T-cell (primary cell): Measurements from ENCODE around the gene OCLN. TPM values are rescaled to one million over a fixed set of nuclear protein-coding genes. Genes with fewer than 3 reads are reported as not detected.
"Not testable (repeated sequence)": the region's sequence is repeated elsewhere in the genome, so short reads cannot be mapped to it uniquely, and the experiment has no call there.

Source experiments
- ATAC-seq, 4 experiments: fragments of 200-7000 bp in 3 of 4; fragments of 150-1000 bp in 1 of 4; cut with Tn5 transposase; replicated peaks in 1 of 4; 1 replicate in 3 of 4; 2 replicates in 1 of 4; pipeline ENCODE4 v1.10.0; 2021; ENCODE audit warnings: moderate library complexity in 3 of 4, mild to moderate bottlenecking in 2 of 4, moderate number of reproducible peaks in 1 of 4
- CTCF ChIA-PET, 2 donors: fragments of 300-600 bp; sonication (Branson Sonifier 250); formaldehyde crosslinking; loops; one replicate each; lab custom pipeline; 2022; ENCODE audit warnings: antibody characterized with exemption in 2 of 2; lab: Charles Lee
- POLR2A ChIA-PET, 2 donors: fragments of 300-600 bp; sonication (Branson Sonifier 250); formaldehyde crosslinking; loops; one replicate each; lab custom pipeline; 2022; ENCODE audit warnings: antibody characterized with exemption in 2 of 2; lab: Charles Lee
- DNase-seq, 35 experiments: peaks; one replicate each; pipeline versions ENCODE4 v3.0.0 to v3.0.0-alpha.2; 2013 to 2023
- H3K27ac ChIP-seq: one replicate; pipeline ENCODE4 v1.5.1; 2013; ENCODE audit warnings: low read length
- H3K27me3 ChIP-seq, 2 experiments: replicated peaks in 1 of 2; 1 replicate in 1 of 2; 2 replicates in 1 of 2; pipeline versions ENCODE4 v1.6.1 to v1.7.0; 2013; ENCODE audit warnings: low read length in 1 of 2, mixed read lengths in 1 of 2; ENCODE audit not compliant: control insufficient read depth in 2 of 2, insufficient read depth in 2 of 2; ENCODE audit errors: extremely low read depth in 1 of 2
- H3K36me3 ChIP-seq, 2 donors: 1 replicate in 1 of 2; 2 replicates in 1 of 2; pipeline versions ENCODE4 v1.6.1 to v1.7.0; 2013; ENCODE audit warnings: low read length in 1 of 2; ENCODE audit not compliant: control insufficient read depth in 2 of 2, insufficient read depth in 1 of 2; ENCODE audit errors: extremely low read depth in 1 of 2
- H3K4me1 ChIP-seq, 2 experiments: 1 replicate in 1 of 2; 2 replicates in 1 of 2; pipeline versions ENCODE4 v1.6.1 to v1.7.0; 2013; ENCODE audit warnings: low read length in 2 of 2, mixed read lengths in 1 of 2; ENCODE audit not compliant: insufficient read depth in 2 of 2, control insufficient read depth in 1 of 2; ENCODE audit errors: extremely low read depth in 1 of 2
- H3K4me3 ChIP-seq, 2 donors: 1 replicate in 1 of 2; 2 replicates in 1 of 2; pipeline versions ENCODE4 v1.5.1 to v1.7.0; 2013; ENCODE audit warnings: mild to moderate bottlenecking in 2 of 2, low read length in 1 of 2, moderate library complexity in 1 of 2; ENCODE audit not compliant: control insufficient read depth in 1 of 2; ENCODE audit errors: extremely low read depth in 1 of 2
- H3K9me3 ChIP-seq: 2 replicates; pipeline ENCODE4 v1.7.0; 2013
- H3K27ac Mint-ChIP-seq, 2 donors: one replicate each; pipeline ENCODE4 v1.8.0; 2020 to 2021; ENCODE audit warnings: mild to moderate bottlenecking in 2 of 2, mixed read lengths in 2 of 2
- H3K27me3 Mint-ChIP-seq, 2 donors: one replicate each; pipeline ENCODE4 v1.8.0; 2021 to 2022; ENCODE audit warnings: mixed read lengths in 2 of 2
- H3K36me3 Mint-ChIP-seq: one replicate; pipeline ENCODE4 v1.8.0; 2021; ENCODE audit warnings: mixed read lengths
- H3K4me1 Mint-ChIP-seq, 3 donors: one replicate each; pipeline ENCODE4 v1.8.0; 2020 to 2022; ENCODE audit warnings: mixed read lengths in 3 of 3, mild to moderate bottlenecking in 1 of 3
- H3K4me3 Mint-ChIP-seq, 3 donors: one replicate each; pipeline ENCODE4 v1.8.0; 2020 to 2022; ENCODE audit warnings: mild to moderate bottlenecking in 3 of 3, mixed read lengths in 3 of 3, moderate library complexity in 3 of 3
- H3K9me3 Mint-ChIP-seq, 3 donors: one replicate each; pipeline ENCODE4 v1.8.0; 2020 to 2022; ENCODE audit warnings: mixed read lengths in 3 of 3
- WGBS: methylation state at CpG from one replicate; pipeline ENCODE4 v1.1.5; 2013; ENCODE audit warnings: missing lambda C conversion rate; ENCODE audit not compliant: insufficient coverage; 5-methylcytosine and 5-hydroxymethylcytosine counted together
- total RNA-seq, 35 experiments: library from RNA in 6 of 35; stranded (reverse) in 6 of 35; fragments of 120-200 nt in 1 of 35; gene quantifications; one replicate each; pipeline versions ENCODE4 v1.2.1 to v1.2.4 and lab custom pipeline; 2013 to 2026

OCLN gene
- total RNA-seq, 5 donors from 2014 or later (not counting 1 experiment from before 2014, with no cell fraction given), result 1.1 to 9.0 (median 4.2) TPM

DNA sequence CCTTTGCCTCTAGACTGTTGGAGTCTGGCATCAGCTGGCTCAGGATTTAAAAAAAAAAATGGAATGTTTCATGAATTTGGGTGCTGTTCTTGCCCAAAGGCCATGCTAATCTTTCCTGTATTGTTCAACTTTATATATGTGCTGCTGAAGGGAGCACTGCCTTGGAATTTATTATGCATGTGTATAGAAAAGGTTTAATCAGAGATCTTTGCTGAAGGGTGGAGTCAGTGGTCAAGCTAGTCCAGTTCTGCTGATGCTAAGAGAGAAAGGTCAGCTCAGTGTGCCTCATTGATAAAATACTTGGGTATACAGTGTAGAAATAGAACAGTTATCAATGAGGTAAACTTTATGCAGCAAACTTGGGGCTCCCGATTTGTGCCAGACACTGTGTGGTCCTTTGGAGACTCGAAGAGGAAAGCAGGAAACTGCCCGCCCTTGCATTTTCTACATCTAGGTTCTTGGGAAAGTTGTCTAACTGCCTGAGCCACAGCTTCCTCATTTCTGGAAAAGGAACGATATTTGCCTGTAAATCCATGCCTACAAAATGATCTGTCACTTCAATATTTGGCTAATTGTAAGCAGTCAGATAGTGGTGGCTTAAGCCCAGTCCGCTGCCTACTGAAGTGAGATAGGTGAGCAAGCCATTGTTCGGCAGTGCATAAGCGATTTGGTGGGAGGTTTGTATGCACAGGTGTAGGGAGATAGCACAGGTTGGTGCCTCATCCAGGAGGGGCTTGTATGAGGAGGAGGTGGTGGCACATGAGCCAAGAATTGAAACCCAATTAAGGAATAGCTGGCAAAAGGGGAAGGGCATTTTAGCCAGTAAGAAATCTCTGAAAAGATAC lies 38.2 kb downstream of the OCLN start:
- H3K27me3 Mint-ChIP-seq, result peaks cover 12 to 22% of the 10 kb centered on the region in 2 donors
- H3K27ac Mint-ChIP-seq, result no peak overlapping the region
- no peak overlapping the region for H3K4me3 Mint-ChIP-seq
- no peaks in the 10 kb centered on the region for H3K4me1 Mint-ChIP-seq
- POLR2A ChIA-PET, result no interaction called here
- H3K4me3 ChIP-seq, result no peak overlapping the region
- no peaks in the 10 kb centered on the region for H3K36me3 Mint-ChIP-seq
- H3K27ac ChIP-seq, result no peak overlapping the region
- DNase-seq (no peak), ATAC-seq (no peak)
- no peaks in the 10 kb centered on the region for H3K36me3 ChIP-seq
- H3K27me3 ChIP-seq, result peaks cover 0 to 2% of the 10 kb centered on the region in 2 experiments
- CTCF ChIA-PET, result no interaction called here
- WGBS, result 85% methylated on average over 6 of the region's 7 CpGs
- H3K9me3 Mint-ChIP-seq, result no peaks in the 10 kb centered on the region
- no peaks in the 10 kb centered on the region for H3K4me1 ChIP-seq
- H3K9me3 ChIP-seq, result no peaks in the 10 kb centered on the region

DNA sequence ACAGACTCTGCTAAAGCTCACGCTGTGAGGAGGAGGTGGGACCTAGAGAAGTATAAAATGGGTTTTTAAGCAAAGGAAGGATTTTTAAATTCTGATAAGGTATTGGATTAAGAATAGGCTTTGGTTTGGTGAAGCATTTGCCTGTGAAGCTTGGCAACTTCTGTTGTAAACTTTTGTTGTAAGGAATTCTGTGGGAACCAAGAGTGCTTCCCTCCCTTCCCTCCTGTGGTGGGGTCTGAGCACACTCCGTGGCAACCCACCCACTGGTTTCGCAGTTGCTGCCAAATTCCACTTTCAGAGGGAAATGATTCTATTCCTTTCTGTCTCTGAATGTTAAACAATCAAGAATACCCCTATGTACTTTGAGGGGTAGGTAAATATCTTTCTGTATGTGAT lies 38.8 kb downstream of the OCLN start:
- Mint-ChIP-seq H3K27me3 (peaks cover 8 to 16% of the 10 kb centered on the region in 2 donors), H3K4me1 (no peaks in the 10 kb centered on the region), H3K36me3 (no peaks in the 10 kb centered on the region), H3K4me3 (no peak overlapping the region), H3K9me3 (no peaks in the 10 kb centered on the region), H3K27ac (no peak overlapping the region)
- Histone ChIP-seq H3K36me3 (no peaks in the 10 kb centered on the region), H3K27ac (no peak overlapping the region), H3K4me3 (no peak overlapping the region), H3K27me3 (no peaks in the 10 kb centered on the region), H3K4me1 (no peaks in the 10 kb centered on the region), H3K9me3 (no peaks in the 10 kb centered on the region)
- ChIA-PET CTCF (no interaction called here), POLR2A (no interaction called here)
- ATAC-seq (no peak), DNase-seq (no peak)
- WGBS, result 91% methylated on average over 1 of the region's 3 CpGs

DNA sequence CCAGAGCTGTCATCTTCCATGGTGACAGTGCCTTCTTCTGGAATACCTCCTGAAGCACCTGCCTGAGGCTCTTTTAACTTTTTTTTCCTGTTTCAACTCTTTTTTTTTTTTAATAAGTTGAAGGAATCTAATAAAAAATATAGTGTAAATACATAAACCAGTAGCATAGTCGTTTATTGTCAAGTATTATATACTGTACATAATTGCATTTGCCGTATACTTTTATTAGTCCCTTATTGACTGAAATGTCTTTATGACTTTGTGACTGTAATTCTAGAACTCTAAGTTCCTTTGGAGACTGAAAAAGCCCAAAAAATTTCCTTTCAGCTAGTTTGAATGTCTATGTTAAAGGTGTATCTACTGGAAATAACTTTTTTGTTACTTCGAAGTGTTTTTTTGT lies 45.3 kb downstream of the OCLN start:
- H3K9me3 ChIP-seq, H3K36me3 ChIP-seq, CTCF ChIA-PET, H3K4me1 Mint-ChIP-seq, H3K4me3 Mint-ChIP-seq, H3K9me3 Mint-ChIP-seq, H3K4me3 ChIP-seq, ATAC-seq, H3K4me1 ChIP-seq, DNase-seq, H3K27me3 Mint-ChIP-seq, H3K36me3 Mint-ChIP-seq, H3K27ac ChIP-seq, POLR2A ChIA-PET, H3K27ac Mint-ChIP-seq, H3K27me3 ChIP-seq: not testable (repeated sequence)
- no CpG with 5 or more reads among the region's 3 CpGs for WGBS

DNA sequence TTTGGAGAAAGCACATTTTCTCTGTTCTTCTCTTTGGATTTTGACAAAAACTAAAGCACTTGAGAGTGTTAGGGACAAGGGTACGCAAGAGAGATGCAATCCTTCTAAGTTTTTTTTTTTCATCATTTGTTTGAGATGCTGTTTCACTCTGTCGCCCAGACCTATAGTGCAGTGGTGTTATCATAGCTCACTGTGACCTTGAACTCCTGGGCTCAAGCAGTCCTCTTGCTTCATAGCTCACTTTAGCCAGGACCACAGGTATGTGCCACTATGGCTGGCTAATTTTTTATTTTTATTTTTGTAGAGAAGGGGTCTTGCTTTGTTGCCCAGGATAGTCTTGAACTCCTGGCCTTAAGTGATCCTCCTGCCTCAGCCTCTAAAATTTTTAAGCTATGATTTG lies 46.1 kb downstream of the OCLN start:
- POLR2A ChIA-PET, ATAC-seq, H3K4me1 Mint-ChIP-seq, H3K27me3 Mint-ChIP-seq, H3K27ac ChIP-seq, DNase-seq, H3K9me3 Mint-ChIP-seq, H3K27me3 ChIP-seq, H3K4me3 Mint-ChIP-seq, H3K36me3 ChIP-seq, H3K36me3 Mint-ChIP-seq, CTCF ChIA-PET, H3K9me3 ChIP-seq, H3K4me1 ChIP-seq, H3K27ac Mint-ChIP-seq, H3K4me3 ChIP-seq: not testable (repeated sequence)
- no CpG with 5 or more reads among the region's 2 CpGs for WGBS

DNA sequence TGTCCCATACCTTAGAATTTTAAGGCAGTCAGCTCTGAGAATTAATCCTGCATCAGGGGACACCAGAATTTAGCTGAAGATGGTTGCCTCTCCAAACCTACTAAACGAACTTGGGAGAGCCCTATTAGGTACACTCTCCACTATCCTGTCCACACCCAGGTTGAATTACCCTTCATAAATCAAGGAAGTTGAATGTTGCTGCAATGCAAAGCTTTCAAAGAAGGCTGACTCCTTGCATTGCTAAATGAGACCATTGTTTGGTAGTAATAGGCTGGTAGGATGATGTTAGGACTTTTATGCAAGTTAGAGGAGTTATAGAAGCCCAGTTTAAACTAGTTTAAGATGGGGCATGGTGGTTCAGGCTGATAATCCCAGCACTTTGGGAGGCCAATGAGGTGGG lies 48.8 kb downstream of the OCLN start:
- H3K27ac Mint-ChIP-seq, CTCF ChIA-PET, POLR2A ChIA-PET, ATAC-seq, H3K4me1 Mint-ChIP-seq, DNase-seq, H3K4me1 ChIP-seq, H3K36me3 Mint-ChIP-seq, H3K9me3 ChIP-seq, H3K4me3 Mint-ChIP-seq, H3K4me3 ChIP-seq, H3K27ac ChIP-seq, H3K36me3 ChIP-seq, H3K27me3 ChIP-seq, H3K27me3 Mint-ChIP-seq, H3K9me3 Mint-ChIP-seq: not testable (repeated sequence)
- whole genome bisulfite sequencing, result no CpG with 5 or more reads among the region's 1 CpG

DNA sequence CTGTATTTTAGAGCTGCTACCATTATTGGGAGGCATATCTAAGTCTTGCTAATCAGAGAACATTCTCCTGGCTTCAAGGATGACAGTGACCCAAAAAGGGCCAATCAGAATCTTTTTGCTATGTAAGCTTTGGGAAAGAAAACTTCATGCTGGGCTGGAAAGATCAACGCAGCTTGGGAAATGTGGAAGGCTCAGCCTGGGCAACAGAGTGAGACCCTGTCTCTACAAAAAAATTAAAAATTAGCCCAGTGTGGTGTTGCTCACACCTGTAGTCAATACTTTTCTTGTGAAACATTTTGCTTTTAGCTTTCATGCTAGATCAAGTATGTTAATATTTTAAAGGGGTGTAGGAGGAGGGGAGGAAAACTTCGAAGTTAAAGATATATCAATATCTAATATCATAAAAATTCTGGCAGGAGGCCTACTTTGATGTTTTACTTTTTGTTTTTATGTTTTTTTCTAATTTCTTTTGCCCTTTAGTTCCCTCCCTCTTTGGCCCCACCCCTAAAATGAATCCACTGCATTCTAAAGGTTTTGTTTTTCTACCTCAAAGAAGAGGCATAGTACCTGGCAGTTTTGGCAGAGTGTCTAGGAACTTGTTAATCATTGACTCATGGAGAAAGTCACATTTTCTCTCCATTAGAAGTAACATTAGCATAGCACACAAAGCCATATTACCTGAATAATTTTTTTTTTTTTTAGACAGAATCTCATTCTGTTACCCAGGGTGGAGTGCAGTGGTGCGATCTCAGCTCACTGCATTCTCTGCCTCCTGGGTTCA lies 50.4 kb downstream of the OCLN start:
- H3K27me3 Mint-ChIP-seq, H3K4me1 Mint-ChIP-seq, H3K36me3 Mint-ChIP-seq, DNase-seq, H3K9me3 Mint-ChIP-seq, POLR2A ChIA-PET, H3K4me3 ChIP-seq, H3K27me3 ChIP-seq, H3K4me3 Mint-ChIP-seq, H3K36me3 ChIP-seq, H3K9me3 ChIP-seq, ATAC-seq, CTCF ChIA-PET, H3K27ac ChIP-seq, H3K4me1 ChIP-seq, H3K27ac Mint-ChIP-seq: not testable (repeated sequence)
- no CpG with 5 or more reads among the region's 3 CpGs for WGBS
